ENCODE measurements around the gene DCUN1D2.

- TF ChIP-seq CTCF (IDR thresholded peaks at IDR 0.05; ENCODE audit: low read depth, low read length, poor library complexity, severe bottlenecking) (no peak), EZH2phosphoT487 (IDR thresholded peaks at IDR 0.05; ENCODE audit: borderline replicate concordance, low read length) (no peak)
These were observed 44.6 kb downstream of the DCUN1D2 start for GRCh38 chr13:113445791-113446487.
